SK-N-SH (cell line): Measurements from ENCODE around the gene TMED8. TPM values are rescaled to one million over a fixed set of nuclear protein-coding genes. Genes with fewer than 3 reads are reported as not detected.

Source experiments
- CTCF ChIA-PET: fragments of 300-600, 350-600 bp; formaldehyde crosslinking; extraction: SDS; loops from one replicate; lab custom pipeline; 2021; lab: Yijun Ruan, JAX
- POLR2A ChIA-PET: fragments of 350-600 bp; sonication (Branson Sonifier 250); formaldehyde crosslinking; extraction: SDS; loops from one replicate; lab custom pipeline; 2020; ENCODE audit warnings: antibody characterized with exemption, inconsistent platforms; lab: Yijun Ruan, JAX
- DNase-seq: peaks from one replicate; pipeline ENCODE4 v3.0.0; 2012
- H2AFZ ChIP-seq: fragments of 200-600 bp; sonication (generic); 2 replicates; pipeline ENCODE4 v1.8.1; 2016; ENCODE audit warnings: antibody characterized with exemption, mild to moderate bottlenecking, low read depth
- H3F3A ChIP-seq: fragments of 200-600 bp; sonication (generic); replicated peaks from 2 replicates; pipeline ENCODE3; 2016; ENCODE audit warnings: antibody characterized with exemption, mild to moderate bottlenecking; ENCODE audit not compliant: insufficient read depth
- H3K27ac ChIP-seq, 2 experiments: fragments of 200-500 bp in 1 of 2; fragments of 200-600 bp in 1 of 2; sonication (Bioruptor generic) in 1 of 2; sonication (generic), shearing (Covaris generic) in 1 of 2; 2 replicates each; pipeline versions ENCODE4 v1.5.1 to v1.6.1; 2014 to 2016; ENCODE audit warnings: low read depth in 2 of 2, inconsistent platforms in 1 of 2, low read length in 1 of 2, mild to moderate bottlenecking in 1 of 2, mixed read lengths in 1 of 2
- H3K27me3 ChIP-seq: fragments of 200-600 bp; sonication (generic), shearing (Covaris generic); 2 replicates; pipeline ENCODE4 v1.6.1; 2016; ENCODE audit warnings: mixed run types; ENCODE audit not compliant: insufficient read depth
- H3K36me3 ChIP-seq, 2 experiments: fragments of 200-500 bp in 1 of 2; fragments of 200-600 bp in 1 of 2; sonication (Bioruptor generic) in 1 of 2; sonication (generic) in 1 of 2; replicated peaks in 1 of 2; 2 replicates each; pipeline versions ENCODE3 to v1.5.1; 2014 to 2016; ENCODE audit warnings: low read length in 1 of 2, mild to moderate bottlenecking in 1 of 2; ENCODE audit not compliant: insufficient read depth in 2 of 2, control insufficient read depth in 1 of 2
- H3K4me1 ChIP-seq, 2 experiments: fragments of 200-500 bp in 1 of 2; fragments of 200-600 bp in 1 of 2; sonication (Bioruptor generic) in 1 of 2; sonication (generic), shearing (Covaris generic) in 1 of 2; 2 replicates each; pipeline versions ENCODE4 v1.5.1 to v1.6.1; 2014 to 2016; ENCODE audit warnings: low read depth in 1 of 2, low read length in 1 of 2, mixed run types in 1 of 2; ENCODE audit not compliant: insufficient read depth in 2 of 2, control insufficient read depth in 1 of 2
- H3K4me2 ChIP-seq: fragments of 200-600 bp; sonication (generic), shearing (Covaris generic); 2 replicates; pipeline ENCODE4 v1.6.1; 2017; ENCODE audit warnings: mixed run types
- H3K4me3 ChIP-seq, 2 experiments: fragments of 200-500 bp in 1 of 2; fragments of 200-600 bp in 1 of 2; sonication (Bioruptor generic) in 1 of 2; sonication (generic), shearing (Covaris generic) in 1 of 2; 2 replicates each; pipeline versions ENCODE4 v1.5.1 to v1.8.1; 2014 to 2016; ENCODE audit warnings: low read depth in 2 of 2, inconsistent platforms in 1 of 2, low read length in 1 of 2, mild to moderate bottlenecking in 1 of 2, mixed read lengths in 1 of 2, moderate library complexity in 1 of 2
- H3K79me2 ChIP-seq: fragments of 200-600 bp; sonication (generic); 2 replicates; pipeline ENCODE4 v1.8.1; 2017; ENCODE audit warnings: mild to moderate bottlenecking; ENCODE audit not compliant: insufficient read depth
- H3K9ac ChIP-seq: fragments of 200-600 bp; sonication (generic); 2 replicates; pipeline ENCODE4 v1.6.1; 2017; ENCODE audit warnings: mixed run types
- H3K9me2 ChIP-seq: fragments of 200-600 bp; sonication (generic); 2 replicates; pipeline ENCODE4 v1.6.1; 2017; ENCODE audit warnings: mixed run types
- H3K9me3 ChIP-seq: fragments of 200-600 bp; sonication (generic); 2 replicates; pipeline ENCODE4 v1.6.1; 2017; ENCODE audit warnings: mixed run types, mild to moderate bottlenecking, moderate library complexity
- H4K20me1 ChIP-seq: fragments of 200-600 bp; sonication (generic); 2 replicates; pipeline ENCODE4 v1.6.1; 2017; ENCODE audit warnings: mild to moderate bottlenecking, mixed run types; ENCODE audit not compliant: insufficient read depth
- CTCF ChIP-seq: fragments of 200-600 bp; sonication (generic); IDR thresholded peaks from 2 replicates; pipeline ENCODE4 v1.6.1; 2017; ENCODE audit warnings: antibody characterized with exemption, mild to moderate bottlenecking, moderate library complexity
- EZH2phosphoT487 ChIP-seq: fragments of 200-600 bp; sonication (generic); IDR thresholded peaks from 2 replicates; pipeline ENCODE4 v1.6.1; 2017; ENCODE audit warnings: low read depth, mixed run types, mild to moderate bottlenecking, antibody characterized with exemption, moderate library complexity, borderline replicate concordance
- GABPA ChIP-seq: IDR thresholded peaks from 2 replicates; pipeline ENCODE4 v1.4.0; 2012; ENCODE audit warnings: low read depth, mild to moderate bottlenecking
- IRF3 ChIP-seq: fragments of 150-350 bp; IDR thresholded peaks from 2 replicates; pipeline ENCODE4 v1.6.1; 2016; ENCODE audit warnings: mild to moderate bottlenecking, low read depth, low read length
- JUND ChIP-seq: IDR thresholded peaks from 2 replicates; pipeline ENCODE4 v1.4.0; 2012
- MXI1 ChIP-seq: IDR thresholded peaks from 2 replicates; pipeline ENCODE4 v1.6.1; 2012; ENCODE audit warnings: mild to moderate bottlenecking, low read depth, low read length, improper control_type of control experiment
- PBX3 ChIP-seq: IDR thresholded peaks from 2 replicates; pipeline ENCODE4; 2012
- SMC3 ChIP-seq: IDR thresholded peaks from 2 replicates; pipeline ENCODE4 v1.6.1; 2012; ENCODE audit warnings: low read depth, low read length, improper control_type of control experiment
- TAF1 ChIP-seq: IDR thresholded peaks from 2 replicates; pipeline ENCODE4 v1.6.1; 2012; ENCODE audit warnings: low read depth, mild to moderate bottlenecking, low read length, moderate library complexity, borderline replicate concordance
- USF1 ChIP-seq: IDR thresholded peaks from 2 replicates; pipeline ENCODE4 v1.4.0; 2012; ENCODE audit warnings: low read depth, borderline replicate concordance
- USF2 ChIP-seq: fragments of 150-350 bp; IDR thresholded peaks from 2 replicates; pipeline ENCODE4 v1.6.1; 2017; ENCODE audit warnings: antibody characterized with exemption, low read length, low read depth, borderline replicate concordance
- WGBS: methylation state at CpG from one replicate; pipeline ENCODE4 v1.1.6; 2017; ENCODE audit warnings: low lambda C conversion rate; 5-methylcytosine and 5-hydroxymethylcytosine counted together
- polyA plus RNA-seq, 3 experiments: library from polyadenylated mRNA; depleted of rRNA; stranded (reverse); fragments of >200 nt; gene quantifications; 2 replicates each; pipeline ENCODE4 v1.2.3, GENCODE V29; 2012

TMED8 gene
- polyA plus RNA-seq, 1 of the 3 experiments (the other 2 are of a cell fraction) = 2.3 TPM

GRCh38 chr14:77353469-77354141, 23.3 kb downstream of the TMED8 start:
- Histone ChIP-seq H3K4me3 (no peak overlapping the region), H3K36me3 (peaks cover 2 to 5% of the 10 kb centered on the region in 2 experiments), H3K9ac (no peak overlapping the region), H4K20me1 (no peaks in the 10 kb centered on the region), H3K27ac (no peak overlapping the region), H3K79me2 (no peaks in the 10 kb centered on the region), H3K9me2 (no peaks in the 10 kb centered on the region), H3K4me2 (no peak overlapping the region), H3K9me3 (no peaks in the 10 kb centered on the region), H2AFZ (no peak overlapping the region), H3K4me1 (no peaks in the 10 kb centered on the region; a peak in 1 of 4 replicates), H3K27me3 (no peaks in the 10 kb centered on the region), H3F3A (no peaks in the 10 kb centered on the region)
- POLR2A ChIA-PET = no interaction called here
- WGBS = 91% methylated on average over 5 of the region's 5 CpGs
- TF ChIP-seq USF2 (no peak), TAF1 (no peak), EZH2phosphoT487 (no peak), SMC3 (no peak), JUND (no peak), PBX3 (no peak), USF1 (no peak), MXI1 (no peak), IRF3 (no peak), GABPA (no peak), CTCF (no peak)
- CTCF ChIA-PET = interaction anchor here (1.2 kb wide), 1 partner anchor 202 kb away, joined by 3 read pairs; no protein-coding TSS in a partner anchor
- no peak for DNase-seq
